ENCODE results near the gene TIAL1. TPM values are rescaled to one million over a fixed set of nuclear protein-coding genes. Genes with fewer than 3 reads are reported as not detected.

The TIAL1 gene
- total and polyA plus RNA-seq, 2 donors (not counting 1 experiment from before 2014, with no cell fraction given): 38.5 to 116 TPM

DNA sequence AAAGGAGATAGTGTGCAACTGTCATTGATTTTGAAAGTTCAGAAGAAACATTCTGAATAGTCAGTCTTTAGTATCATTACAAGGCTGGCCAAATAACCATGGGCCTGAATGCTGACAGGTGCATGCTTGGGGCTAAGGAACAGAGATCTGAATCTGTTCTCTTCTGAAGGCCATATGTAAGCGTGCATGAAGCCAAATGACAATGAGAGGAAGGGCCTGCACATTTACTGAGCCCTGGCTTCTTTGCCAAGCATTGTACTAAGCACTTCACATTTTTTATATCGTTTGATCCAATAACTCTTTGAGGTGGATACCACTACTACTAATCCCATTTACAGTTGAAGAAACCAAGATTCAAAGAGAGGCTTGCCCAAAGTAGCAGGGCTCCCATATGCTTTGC, 22.5 kb upstream of the TIAL1 start:
- H3K27ac ChIP-seq (ENCODE audit: insufficient read depth, low read length): no peak overlapping the region

DNA sequence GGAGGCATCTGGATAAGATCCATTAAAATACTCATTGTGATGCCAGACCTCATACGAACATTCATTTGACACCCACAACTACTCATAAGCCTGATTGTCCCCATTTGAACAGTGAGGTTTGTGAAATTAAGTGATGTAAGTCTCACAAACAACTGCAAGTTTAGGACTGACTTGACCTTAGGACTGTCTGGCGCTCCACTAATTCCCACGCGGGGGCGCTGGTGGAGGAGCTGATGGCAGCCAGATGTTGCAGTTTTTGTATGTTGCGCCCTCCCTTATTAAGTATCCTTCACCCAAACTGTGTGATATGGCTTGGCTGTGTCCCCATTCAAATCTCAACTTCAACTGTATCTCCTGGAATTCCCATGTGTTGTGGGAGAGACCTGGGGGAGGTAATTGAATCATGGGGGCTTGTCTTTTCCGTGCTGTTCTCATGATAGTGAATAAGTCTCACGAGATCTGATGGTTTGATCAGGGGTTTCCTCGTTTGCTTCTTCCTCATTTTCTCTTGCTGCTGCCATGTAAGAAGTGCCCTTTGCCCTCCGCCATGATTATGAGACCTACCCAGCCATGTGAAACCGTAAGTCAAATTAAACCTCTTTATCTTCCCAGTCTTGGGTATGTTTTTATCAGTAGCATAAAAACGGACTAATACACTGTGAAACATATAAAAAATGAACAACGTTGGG, 20.3 kb upstream of the TIAL1 start:
- Histone ChIP-seq H2AFZ (ENCODE audit: low read length) (no peak overlapping the region), H3K4me3 (replicated peaks in 1 of 4; ENCODE audit: control extremely low read depth in 1 of 4, insufficient read depth in 1 of 4, low read depth in 3 of 4, low read length in 4 of 4) (no peak overlapping the region), H3K4me2 (ENCODE audit: extremely low read depth, insufficient read depth, low read length) (no peak overlapping the region), H3K27ac (ENCODE audit: insufficient read depth, low read length) (no peak overlapping the region), H3K79me2 (ENCODE audit: control insufficient read depth, insufficient read depth, low read length) (no peaks in the 10 kb centered on the region), H4K20me1 (ENCODE audit: control insufficient read depth, extremely low read depth, insufficient read depth, low read length) (no peaks in the 10 kb centered on the region), H3K27me3 (ENCODE audit: control insufficient read depth, insufficient read depth, low read length) (no peaks in the 10 kb centered on the region), H3K4me1 (ENCODE audit: control insufficient read depth, extremely low read depth, insufficient read depth, low read length) (peaks cover 7% of the 10 kb centered on the region), H3K36me3 (ENCODE audit: control insufficient read depth, insufficient read depth, low read length) (no peaks in the 10 kb centered on the region), H3K9ac (ENCODE audit: insufficient read depth, low read length) (no peak overlapping the region), H3K9me3 (ENCODE audit: control insufficient read depth, insufficient read depth, low read depth, low read length) (no peaks in the 10 kb centered on the region)
- peak in 1 of 2 donors; percentile 45 for DNase-seq (ENCODE audit: low read depth in 2 of 2)
- TF ChIP-seq CTCF (conservative IDR thresholded peaks at IDR 0.05 in 1 of 2, IDR thresholded peaks at IDR 0.05 in 1 of 2; ENCODE audit: low read depth in 1 of 2, low read length in 2 of 2) (peak; percentile 16 to 34), EZH2 (IDR thresholded peaks at IDR 0.05; ENCODE audit: low read length, missing control alignments) (no peak)

More for the DNA sequence above, 22.5 kb upstream of the TIAL1 start:
- Histone ChIP-seq H3K27me3 (ENCODE audit: control insufficient read depth, insufficient read depth, low read length) (no peaks in the 10 kb centered on the region), H3K9me3 (ENCODE audit: control insufficient read depth, insufficient read depth, low read depth, low read length) (no peaks in the 10 kb centered on the region), H3K4me2 (ENCODE audit: extremely low read depth, insufficient read depth, low read length) (no peak overlapping the region), H3K4me1 (ENCODE audit: control insufficient read depth, extremely low read depth, insufficient read depth, low read length) (peaks cover 7% of the 10 kb centered on the region), H3K79me2 (ENCODE audit: control insufficient read depth, insufficient read depth, low read length) (no peaks in the 10 kb centered on the region), H3K9ac (ENCODE audit: insufficient read depth, low read length) (no peak overlapping the region), H3K4me3 (replicated peaks in 1 of 4; ENCODE audit: control extremely low read depth in 1 of 4, insufficient read depth in 1 of 4, low read depth in 3 of 4, low read length in 4 of 4) (no peak overlapping the region), H3K36me3 (ENCODE audit: control insufficient read depth, insufficient read depth, low read length) (no peaks in the 10 kb centered on the region), H4K20me1 (ENCODE audit: control insufficient read depth, extremely low read depth, insufficient read depth, low read length) (no peaks in the 10 kb centered on the region), H2AFZ (ENCODE audit: low read length) (no peak overlapping the region)
- DNase-seq (ENCODE audit: low read depth in 2 of 2): no peak
- no peak for TF ChIP-seq EZH2 (IDR thresholded peaks at IDR 0.05; ENCODE audit: low read length, missing control alignments)
- no peak for TF ChIP-seq CTCF (conservative IDR thresholded peaks at IDR 0.05 in 1 of 2, IDR thresholded peaks at IDR 0.05 in 1 of 2; ENCODE audit: low read depth in 1 of 2, low read length in 2 of 2)

DNA sequence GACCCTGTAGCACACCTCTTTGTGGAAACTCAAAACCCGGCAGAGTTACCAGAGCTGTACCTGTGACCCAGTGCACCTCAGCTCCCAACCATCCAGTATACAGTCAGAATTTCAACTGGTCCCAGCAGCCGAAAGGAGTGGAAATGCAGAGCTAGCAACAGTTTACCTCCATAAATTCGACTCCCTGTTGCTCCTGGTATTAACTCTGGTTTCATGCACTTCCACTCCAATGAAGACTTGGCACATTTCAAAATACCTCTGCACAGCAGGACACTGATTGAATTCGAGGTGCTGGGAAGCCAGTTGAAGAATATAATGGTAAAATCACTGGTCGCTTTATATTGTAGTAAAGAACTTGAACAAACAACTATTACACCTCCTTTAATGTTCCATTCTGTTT, 17.9 kb upstream of the TIAL1 start:
- no peak for DNase-seq (ENCODE audit: low read depth in 2 of 2)
- Histone ChIP-seq H4K20me1 (ENCODE audit: control insufficient read depth, extremely low read depth, insufficient read depth, low read length) (no peaks in the 10 kb centered on the region), H3K9ac (ENCODE audit: insufficient read depth, low read length) (no peak overlapping the region), H3K79me2 (ENCODE audit: control insufficient read depth, insufficient read depth, low read length) (no peaks in the 10 kb centered on the region), H3K4me2 (ENCODE audit: extremely low read depth, insufficient read depth, low read length) (no peak overlapping the region), H3K36me3 (ENCODE audit: control insufficient read depth, insufficient read depth, low read length) (no peaks in the 10 kb centered on the region), H3K27ac (ENCODE audit: insufficient read depth, low read length) (no peak overlapping the region), H3K9me3 (ENCODE audit: control insufficient read depth, insufficient read depth, low read depth, low read length) (no peaks in the 10 kb centered on the region), H2AFZ (ENCODE audit: low read length) (no peak overlapping the region), H3K4me3 (replicated peaks in 1 of 4; ENCODE audit: control extremely low read depth in 1 of 4, insufficient read depth in 1 of 4, low read depth in 3 of 4, low read length in 4 of 4) (no peak overlapping the region), H3K27me3 (ENCODE audit: control insufficient read depth, insufficient read depth, low read length) (no peaks in the 10 kb centered on the region), H3K4me1 (ENCODE audit: control insufficient read depth, extremely low read depth, insufficient read depth, low read length) (no peaks in the 10 kb centered on the region)
- TF ChIP-seq EZH2 (IDR thresholded peaks at IDR 0.05; ENCODE audit: low read length, missing control alignments) (no peak), CTCF (conservative IDR thresholded peaks at IDR 0.05 in 1 of 2, IDR thresholded peaks at IDR 0.05 in 1 of 2; ENCODE audit: low read depth in 1 of 2, low read length in 2 of 2) (no peak)

Data from fibroblast of lung (primary cell).